H9 (cell line): ENCODE results near the gene ADSL. TPM values are rescaled to one million over a fixed set of nuclear protein-coding genes. Genes with fewer than 3 reads are reported as not detected.

Experiments used
- DNase-seq: peaks from one replicate; pipeline ENCODE4 v3.0.0-alpha.2; 2017
- H2AFZ ChIP-seq: one replicate; pipeline ENCODE4 v1.6.1; 2013; ENCODE audit warnings: mild to moderate bottlenecking, low read length, control low read depth, moderate library complexity
- H2AK5ac ChIP-seq: 2 replicates; pipeline ENCODE4 v1.6.1; 2013; ENCODE audit warnings: low read length, control low read depth, mixed read lengths; ENCODE audit not compliant: insufficient read length
- H2BK120ac ChIP-seq: one replicate; pipeline ENCODE4 v1.6.1; 2013; ENCODE audit warnings: low read depth, mild to moderate bottlenecking, low read length, control low read depth, inconsistent platforms; ENCODE audit not compliant: poor library complexity, severe bottlenecking
- H2BK12ac ChIP-seq: 2 replicates; pipeline ENCODE4 v1.6.1; 2013; ENCODE audit warnings: low read length, control low read depth, mixed read lengths, low read depth; ENCODE audit not compliant: insufficient read length
- H2BK15ac ChIP-seq: 2 replicates; pipeline ENCODE4 v1.6.1; 2013; ENCODE audit warnings: low read depth, low read length, control low read depth
- H2BK20ac ChIP-seq: one replicate; pipeline ENCODE4 v1.6.1; 2013; ENCODE audit warnings: low read depth, mild to moderate bottlenecking, low read length, control low read depth, inconsistent platforms; ENCODE audit not compliant: poor library complexity, severe bottlenecking
- H2BK5ac ChIP-seq: 2 replicates; pipeline ENCODE4 v1.6.1; 2013; ENCODE audit warnings: low read length, control low read depth, mixed read lengths; ENCODE audit not compliant: insufficient read length
- H3K14ac ChIP-seq: 2 replicates; pipeline ENCODE4 v1.6.1; 2013; ENCODE audit warnings: low read length, control low read depth; ENCODE audit not compliant: insufficient read depth
- H3K18ac ChIP-seq: 2 replicates; pipeline ENCODE4 v1.6.1; 2013; ENCODE audit warnings: low read depth, mild to moderate bottlenecking, mixed read lengths, low read length, control low read depth; ENCODE audit not compliant: insufficient read length
- H3K23ac ChIP-seq: 2 replicates; pipeline ENCODE4 v1.6.1; 2013; ENCODE audit warnings: low read length, control low read depth, mixed read lengths, low read depth; ENCODE audit not compliant: insufficient read length
- H3K23me2 ChIP-seq: 2 replicates; pipeline ENCODE4 v1.6.1; 2013; ENCODE audit warnings: low read depth, mild to moderate bottlenecking, mixed read lengths, low read length, control low read depth; ENCODE audit not compliant: insufficient read length, poor library complexity, severe bottlenecking
- H3K27ac ChIP-seq: 2 replicates; pipeline ENCODE4 v1.5.1; 2013; ENCODE audit warnings: low read length, control low read depth, mixed read lengths, low read depth; ENCODE audit not compliant: insufficient read length
- H3K27me3 ChIP-seq: 2 replicates; pipeline ENCODE4 v1.6.1; 2013; ENCODE audit warnings: low read length, control low read depth, inconsistent platforms; ENCODE audit not compliant: insufficient read depth
- H3K4ac ChIP-seq: 2 replicates; pipeline ENCODE4 v1.6.1; 2013; ENCODE audit warnings: low read depth, mild to moderate bottlenecking, control low read depth, inconsistent platforms, low read length, moderate library complexity
- H3K4me1 ChIP-seq: 2 replicates; pipeline ENCODE4 v1.6.1; 2013; ENCODE audit warnings: low read length, control low read depth, inconsistent platforms; ENCODE audit not compliant: insufficient read depth
- H3K4me2 ChIP-seq: 2 replicates; pipeline ENCODE4 v1.6.1; 2013; ENCODE audit warnings: low read length, control low read depth, mixed read lengths; ENCODE audit not compliant: insufficient read length, insufficient read depth
- H3K56ac ChIP-seq: 2 replicates; pipeline ENCODE4 v1.6.1; 2013; ENCODE audit warnings: low read depth, mild to moderate bottlenecking, mixed read lengths, low read length, control low read depth; ENCODE audit not compliant: insufficient read length
- H3K79me1 ChIP-seq: 2 replicates; pipeline ENCODE4 v1.6.1; 2013; ENCODE audit warnings: low read depth, mild to moderate bottlenecking, moderate library complexity, low read length, control low read depth, inconsistent platforms; ENCODE audit not compliant: insufficient read depth, poor library complexity, severe bottlenecking
- H3K79me2 ChIP-seq: 2 replicates; pipeline ENCODE4 v1.6.1; 2013; ENCODE audit warnings: low read length, control low read depth, inconsistent platforms; ENCODE audit not compliant: insufficient read depth
- H3K9ac ChIP-seq: 2 replicates; pipeline ENCODE4 v1.6.1; 2013; ENCODE audit warnings: low read length, control low read depth, mixed read lengths; ENCODE audit not compliant: insufficient read length; ENCODE audit errors: extremely low read depth
- H3K9me3 ChIP-seq: one replicate; pipeline ENCODE4 v1.6.1; 2013; ENCODE audit warnings: low read depth, low read length, inconsistent platforms; ENCODE audit not compliant: control insufficient read depth
- H3T11ph ChIP-seq: one replicate; pipeline ENCODE4 v1.6.1; 2013; ENCODE audit warnings: mild to moderate bottlenecking, low read length, control low read depth, inconsistent platforms
- H4K20me1 ChIP-seq: one replicate; pipeline ENCODE4 v1.6.1; 2013; ENCODE audit not compliant: control insufficient read depth, insufficient read length, insufficient read depth
- H4K5ac ChIP-seq: 2 replicates; pipeline ENCODE4 v1.6.1; 2013; ENCODE audit warnings: low read depth, mild to moderate bottlenecking, mixed read lengths, low read length, control low read depth; ENCODE audit not compliant: insufficient read length
- H4K8ac ChIP-seq: replicated peaks from 2 replicates; pipeline ENCODE4 v1.6.1; 2013; ENCODE audit warnings: low read length, control low read depth, mixed read lengths, low read depth; ENCODE audit not compliant: insufficient read length
- H4K91ac ChIP-seq: 2 replicates; pipeline ENCODE4 v1.6.1; 2013; ENCODE audit warnings: low read depth, mild to moderate bottlenecking, moderate library complexity, mixed read lengths, low read length, control low read depth; ENCODE audit not compliant: insufficient read length
- H3K27ac Mint-ChIP-seq, 3 experiments: 2 replicates in 2 of 3; 3 replicates in 1 of 3; pipeline ENCODE4 v1.8.0; 2020 to 2021; ENCODE audit warnings: mixed read lengths in 3 of 3, mild to moderate bottlenecking in 1 of 3, moderate library complexity in 1 of 3
- H3K27me3 Mint-ChIP-seq: 2 replicates; pipeline ENCODE4 v1.8.0; 2021; ENCODE audit warnings: low read depth, mild to moderate bottlenecking, moderate library complexity, mixed read lengths
- H3K36me3 Mint-ChIP-seq, 3 experiments: 2 replicates in 2 of 3; 3 replicates in 1 of 3; pipeline ENCODE4 v1.8.0; 2020 to 2021; ENCODE audit warnings: low read depth in 3 of 3, mixed read lengths in 3 of 3; ENCODE audit not compliant: insufficient read depth in 1 of 3
- H3K4me1 Mint-ChIP-seq, 2 experiments: 2 replicates each; pipeline ENCODE4 v1.8.0; 2020; ENCODE audit warnings: mixed read lengths in 2 of 2
- H3K4me3 Mint-ChIP-seq, 2 experiments: 2 replicates in 1 of 2; 3 replicates in 1 of 2; pipeline ENCODE4 v1.8.0; 2020 to 2021; ENCODE audit warnings: mild to moderate bottlenecking in 2 of 2, mixed read lengths in 2 of 2, moderate library complexity in 1 of 2
- H3K9me3 Mint-ChIP-seq, 2 experiments: 2 replicates in 1 of 2; 3 replicates in 1 of 2; pipeline ENCODE4 v1.8.0; 2020; ENCODE audit warnings: mild to moderate bottlenecking in 2 of 2, mixed read lengths in 2 of 2, moderate library complexity in 1 of 2
- CTCF ChIP-seq: fragments of 200-600 bp; sonication (generic); conservative IDR thresholded peaks from 3 replicates; pipeline ENCODE4 v1.8.0; 2021; ENCODE audit warnings: antibody characterized with exemption, mild to moderate bottlenecking
- WGBS: extraction: QIAGEN DNeasy Blood & Tissue Kit; methylation state at CpG from one replicate; pipeline ENCODE4 v1.1.7; 2013; ENCODE audit warnings: missing lambda C conversion rate, low lambda C conversion rate, mixed read lengths; ENCODE audit not compliant: insufficient read length; ENCODE audit errors: extremely low coverage; 5-methylcytosine and 5-hydroxymethylcytosine counted together
- total RNA-seq: library from RNA; stranded (reverse); gene quantifications from 2 replicates; pipeline ENCODE4 v1.2.1, GENCODE V29; 2021

ADSL gene
- total RNA-seq, 1 experiment from 2014 or later, result 175 TPM

- WGBS, result no CpG with 5 or more reads among the region's 11 CpGs
- H2BK120ac ChIP-seq, result no peak overlapping the region
- H2BK15ac ChIP-seq, result no peak overlapping the region
- no peaks in the 10 kb centered on the region for H3K23me2 ChIP-seq
- no peak overlapping the region for H2BK20ac ChIP-seq
- H4K91ac ChIP-seq, result no peak overlapping the region
- no peak overlapping the region for H3K56ac ChIP-seq
- no peak overlapping the region for H3K14ac ChIP-seq
- H3K9ac ChIP-seq, result no peak overlapping the region
- H4K8ac ChIP-seq, result no peak overlapping the region
- DNase-seq, result no peak
- H3K4ac ChIP-seq, result no peak overlapping the region
- TF ChIP-seq CTCF, result no peak
- no peak overlapping the region for H3K4me2 ChIP-seq
- no peak overlapping the region for H2BK5ac ChIP-seq
- no peak overlapping the region for H2AK5ac ChIP-seq
- no peaks in the 10 kb centered on the region for H3K9me3 ChIP-seq
- no peaks in the 10 kb centered on the region for H3K4me1 ChIP-seq
- H2BK12ac ChIP-seq, result no peak overlapping the region
- Mint-ChIP-seq H3K4me3 (no peak overlapping the region), H3K27me3 (no peaks in the 10 kb centered on the region), H3K36me3 (peaks cover 30 to 57% (median 49%) of the 10 kb centered on the region in 3 experiments), H3K4me1 (no peaks in the 10 kb centered on the region), H3K9me3 (no peaks in the 10 kb centered on the region), H3K27ac (no peak overlapping the region; a peak in 1 of 7 replicates)
- H4K5ac ChIP-seq, result no peak overlapping the region
- H3K27ac ChIP-seq, result no peak overlapping the region
- no peak overlapping the region for H3K18ac ChIP-seq
- no peaks in the 10 kb centered on the region for H3K79me2 ChIP-seq
- H3K23ac ChIP-seq, result no peak overlapping the region
- no peak overlapping the region for H2AFZ ChIP-seq
- H3T11ph ChIP-seq, result no peak overlapping the region
- H3K27me3 ChIP-seq, result peaks cover 2% of the 10 kb centered on the region; the same call in 1 of the 2 replicates
- H4K20me1 ChIP-seq, result peaks cover 3% of the 10 kb centered on the region
- H3K79me1 ChIP-seq, result no peaks in the 10 kb centered on the region
Measured at GRCh38 chr22:40300884-40301672, 45.2 kb upstream of the ADSL start.
